ENCODE data around the gene CACNA1S. TPM values are rescaled to one million over a fixed set of nuclear protein-coding genes. Genes with fewer than 3 reads are reported as not detected.

The CACNA1S gene
- total RNA-seq, 2 donors from 2014 or later, result not detected

GRCh38 chr1:201110138-201110537 lies 2.1 kb downstream of the CACNA1S start:
- Histone ChIP-seq H3K4me1 (peaks cover 0 to 8% of the 10 kb centered on the region in 2 donors), H3K4me3 (no peak overlapping the region), H3K27me3 (no peaks in the 10 kb centered on the region), H3K36me3 (no peaks in the 10 kb centered on the region), H3K9me3 (no peaks in the 10 kb centered on the region), H3K27ac (no peak overlapping the region)
- TF ChIP-seq CTCF (IDR thresholded peaks at IDR 0.05), result no peak
- no peak for DNase-seq (ENCODE audit: low spot score)

- Histone ChIP-seq H3K36me3 (no peaks in the 10 kb centered on the region), H3K27ac (no peak overlapping the region), H3K27me3 (no peaks in the 10 kb centered on the region), H3K4me1 (peaks cover 0 to 5% of the 10 kb centered on the region in 2 donors), H3K4me3 (no peak overlapping the region), H3K9me3 (no peaks in the 10 kb centered on the region)
- TF ChIP-seq CTCF (IDR thresholded peaks at IDR 0.05), result no peak
- no peak for DNase-seq (ENCODE audit: low spot score)
Measured at GRCh38 chr1:201109651-201110050, 2.6 kb downstream of the CACNA1S start.

GRCh38 chr1:201108614-201109013 lies 3.6 kb downstream of the CACNA1S start:
- DNase-seq (ENCODE audit: low spot score), result no peak

GRCh38 chr1:201105688-201106087 lies 6.5 kb downstream of the CACNA1S start:
- H3K9me3 ChIP-seq, result no peaks in the 10 kb centered on the region
- H3K4me1 ChIP-seq, result no peaks in the 10 kb centered on the region
- DNase-seq (ENCODE audit: low spot score), result no peak
- H3K36me3 ChIP-seq, result no peaks in the 10 kb centered on the region
- no peak overlapping the region for H3K4me3 ChIP-seq
- no peak overlapping the region for H3K27ac ChIP-seq
- TF ChIP-seq CTCF (IDR thresholded peaks at IDR 0.05), result no peak
- no peaks in the 10 kb centered on the region for H3K27me3 ChIP-seq

More at GRCh38 chr1:201108614-201109013, 3.6 kb downstream of the CACNA1S start:
- H3K27ac ChIP-seq, result no peak overlapping the region
- H3K9me3 ChIP-seq, result no peaks in the 10 kb centered on the region
- H3K27me3 ChIP-seq, result no peaks in the 10 kb centered on the region
- H3K36me3 ChIP-seq, result no peaks in the 10 kb centered on the region
- no peak overlapping the region for H3K4me3 ChIP-seq
- TF ChIP-seq CTCF (IDR thresholded peaks at IDR 0.05), result no peak
- H3K4me1 ChIP-seq, result no peaks in the 10 kb centered on the region

- no peaks in the 10 kb centered on the region for H3K27me3 ChIP-seq
- H3K27ac ChIP-seq, result no peak overlapping the region
- TF ChIP-seq CTCF (IDR thresholded peaks at IDR 0.05), result no peak
- no peaks in the 10 kb centered on the region for H3K9me3 ChIP-seq
- no peaks in the 10 kb centered on the region for H3K4me1 ChIP-seq
- no peak overlapping the region for H3K4me3 ChIP-seq
- no peak for DNase-seq (ENCODE audit: low spot score)
- H3K36me3 ChIP-seq, result no peaks in the 10 kb centered on the region
Measured at GRCh38 chr1:201104141-201104540, 8.1 kb downstream of the CACNA1S start.

GRCh38 chr1:201103666-201104065 lies 8.6 kb downstream of the CACNA1S start:
- no peak for DNase-seq (ENCODE audit: low spot score)
- no peak for TF ChIP-seq CTCF (IDR thresholded peaks at IDR 0.05)
- Histone ChIP-seq H3K4me1 (no peaks in the 10 kb centered on the region), H3K27me3 (no peaks in the 10 kb centered on the region), H3K36me3 (no peaks in the 10 kb centered on the region), H3K27ac (no peak overlapping the region), H3K4me3 (no peak overlapping the region), H3K9me3 (no peaks in the 10 kb centered on the region)

Data from right atrium auricular region (tissue), 2 donors.